Suprapubic skin (tissue), 4 donors: ENCODE measurements around the gene ANKRD33. TPM values are rescaled to one million over a fixed set of nuclear protein-coding genes. Genes with fewer than 3 reads are reported as not detected.

Source experiments
- DNase-seq, 2 donors: peaks; one replicate each; pipeline ENCODE4 v3.0.0-alpha.2; 2019; ENCODE audit warnings: low spot score in 2 of 2
- H3K27ac ChIP-seq: fragments of 200-600 bp; sonication (generic); one replicate; pipeline ENCODE4 v1.5.1; 2019
- H3K27me3 ChIP-seq: fragments of 200-600 bp; sonication (generic); one replicate; pipeline ENCODE4 v1.5.1; 2019
- H3K36me3 ChIP-seq: fragments of 200-600 bp; sonication (generic); one replicate; pipeline ENCODE4 v1.5.1; 2019
- H3K4me1 ChIP-seq: fragments of 200-600 bp; sonication (generic); one replicate; pipeline ENCODE4 v1.5.1; 2019
- H3K4me3 ChIP-seq: fragments of 200-600 bp; sonication (generic); one replicate; pipeline ENCODE4 v1.5.1; 2019; ENCODE audit warnings: mild to moderate bottlenecking
- H3K9me3 ChIP-seq: fragments of 200-600 bp; sonication (generic); one replicate; pipeline ENCODE4 v1.5.1; 2019
- CTCF ChIP-seq, 2 donors: fragments of 200-600 bp in 1 of 2; fragments of 450-650 bp in 1 of 2; sonication (generic) in 1 of 2; IDR thresholded peaks; one replicate each; pipeline ENCODE4 v1.5.1; 2016 to 2019; ENCODE audit warnings: antibody characterized with exemption in 2 of 2, mild to moderate bottlenecking in 1 of 2, moderate library complexity in 1 of 2
- EP300 ChIP-seq: sonication (generic); formaldehyde crosslinking; IDR thresholded peaks from one replicate; pipeline ENCODE4 v1.6.1; 2017; ENCODE audit warnings: antibody characterized with exemption
- POLR2A ChIP-seq, 2 donors: fragments of 450-650 bp; IDR thresholded peaks; one replicate each; pipeline ENCODE4 v1.6.1; 2017; ENCODE audit warnings: antibody characterized with exemption in 2 of 2, mild to moderate bottlenecking in 2 of 2, moderate library complexity in 2 of 2
- POLR2AphosphoS5 ChIP-seq, 3 donors: sonication (generic); formaldehyde crosslinking; IDR thresholded peaks; one replicate each; pipeline ENCODE4 v1.6.1; 2017; ENCODE audit warnings: antibody characterized with exemption in 3 of 3
- WGBS: methylation state at CpG from one replicate; pipeline ENCODE4 v1.1.5; 2018; 5-methylcytosine and 5-hydroxymethylcytosine counted together
- total RNA-seq, 4 donors: library from RNA; depleted of rRNA; stranded (reverse); fragments of >200 nt; gene quantifications; one replicate each; pipeline ENCODE4 v1.1.0, GENCODE V29; 2016

The ANKRD33 gene
- total RNA-seq, 4 donors from 2014 or later, result not detected

GRCh38 chr12:51844854-51845253, 43.0 kb upstream of the ANKRD33 start:
- no peak for DNase-seq
- no peaks in the 10 kb centered on the region for H3K36me3 ChIP-seq
- no peak overlapping the region for H3K4me3 ChIP-seq
- peaks cover 51% of the 10 kb centered on the region for H3K27me3 ChIP-seq
- H3K4me1 ChIP-seq, result peaks cover 33% of the 10 kb centered on the region
- TF ChIP-seq EP300, result no peak
- TF ChIP-seq POLR2AphosphoS5 (IDR thresholded peaks at IDR 0.05), result no peak
- no peak for TF ChIP-seq POLR2A (IDR thresholded peaks at IDR 0.05)
- TF ChIP-seq CTCF (IDR thresholded peaks at IDR 0.05), result no peak
- WGBS, result 76% methylated on average over 2 of the region's 4 CpGs
- H3K9me3 ChIP-seq, result no peaks in the 10 kb centered on the region
- H3K27ac ChIP-seq, result no peak overlapping the region

- TF ChIP-seq POLR2A (IDR thresholded peaks at IDR 0.05), result no peak
- no peak for TF ChIP-seq POLR2AphosphoS5 (IDR thresholded peaks at IDR 0.05)
- TF ChIP-seq EP300, result no peak
- TF ChIP-seq CTCF (IDR thresholded peaks at IDR 0.05), result no peak
- no peak for DNase-seq
- WGBS, result 29% methylated on average over 4 of the region's 7 CpGs
- Histone ChIP-seq H3K27ac (no peak overlapping the region), H3K4me1 (peaks cover 36% of the 10 kb centered on the region), H3K27me3 (peaks cover 51% of the 10 kb centered on the region), H3K9me3 (no peaks in the 10 kb centered on the region), H3K36me3 (no peaks in the 10 kb centered on the region), H3K4me3 (no peak overlapping the region)
These were observed 42.4 kb upstream of the ANKRD33 start for GRCh38 chr12:51845482-51845881.

GRCh38 chr12:51846271-51846691, 41.6 kb upstream of the ANKRD33 start:
- H3K9me3 ChIP-seq, result no peaks in the 10 kb centered on the region
- TF ChIP-seq POLR2AphosphoS5 (IDR thresholded peaks at IDR 0.05) (no peak), POLR2A (IDR thresholded peaks at IDR 0.05) (no peak), CTCF (IDR thresholded peaks at IDR 0.05) (no peak)
- 78% methylated on average over 10 of the region's 15 CpGs for WGBS
- no peak for DNase-seq
- no peaks in the 10 kb centered on the region for H3K36me3 ChIP-seq
- H3K27ac ChIP-seq, result no peak overlapping the region
- H3K27me3 ChIP-seq, result peaks cover 51% of the 10 kb centered on the region
- H3K4me1 ChIP-seq, result peaks cover 43% of the 10 kb centered on the region
- H3K4me3 ChIP-seq, result peak overlapping the region; percentile 57

GRCh38 chr12:51846911-51847642, 40.8 kb upstream of the ANKRD33 start:
- DNase-seq, result no peak
- Histone ChIP-seq H3K4me1 (peaks cover 48% of the 10 kb centered on the region), H3K4me3 (peak overlapping the region; percentile 57), H3K9me3 (no peaks in the 10 kb centered on the region), H3K27me3 (peaks cover 51% of the 10 kb centered on the region), H3K27ac (peak overlapping the region; percentile 20), H3K36me3 (no peaks in the 10 kb centered on the region)
- WGBS, result 2% methylated on average over 25 of the region's 59 CpGs
- no peak for TF ChIP-seq EP300
- TF ChIP-seq POLR2AphosphoS5 (IDR thresholded peaks at IDR 0.05), result no peak
- TF ChIP-seq CTCF (IDR thresholded peaks at IDR 0.05), result no peak
- no peak for TF ChIP-seq POLR2A (IDR thresholded peaks at IDR 0.05)

- WGBS, result 0% methylated on average over 8 of the region's 40 CpGs
- no peak for DNase-seq
- Histone ChIP-seq H3K9me3 (no peaks in the 10 kb centered on the region), H3K27me3 (peaks cover 51% of the 10 kb centered on the region), H3K27ac (no peak overlapping the region), H3K4me3 (peak overlapping the region; percentile 57), H3K36me3 (no peaks in the 10 kb centered on the region), H3K4me1 (peaks cover 48% of the 10 kb centered on the region)
- TF ChIP-seq POLR2A (IDR thresholded peaks at IDR 0.05), result no peak
- TF ChIP-seq CTCF (IDR thresholded peaks at IDR 0.05), result no peak
- no peak for TF ChIP-seq POLR2AphosphoS5 (IDR thresholded peaks at IDR 0.05)
- TF ChIP-seq EP300, result no peak
These were observed 40.1 kb upstream of the ANKRD33 start for GRCh38 chr12:51847643-51848325.
